PC-9 (cell line): Measurements from ENCODE around the gene WNT3.

ENCODE experiments used
- EZH2 ChIP-seq: fragments of 200-600 bp; sonication (generic); IDR thresholded peaks from 2 replicates; pipeline ENCODE4 v1.8.0; 2017; ENCODE audit warnings: antibody characterized with exemption, low read depth
- TF ChIP-seq, protein P1 (sequence below): fragments of 200-600 bp; sonication (generic); conservative IDR thresholded peaks from 2 replicates; pipeline ENCODE4 v1.6.1; 2017; ENCODE audit warnings: mixed run types, antibody characterized with exemption, mild to moderate bottlenecking, moderate library complexity

DNA sequence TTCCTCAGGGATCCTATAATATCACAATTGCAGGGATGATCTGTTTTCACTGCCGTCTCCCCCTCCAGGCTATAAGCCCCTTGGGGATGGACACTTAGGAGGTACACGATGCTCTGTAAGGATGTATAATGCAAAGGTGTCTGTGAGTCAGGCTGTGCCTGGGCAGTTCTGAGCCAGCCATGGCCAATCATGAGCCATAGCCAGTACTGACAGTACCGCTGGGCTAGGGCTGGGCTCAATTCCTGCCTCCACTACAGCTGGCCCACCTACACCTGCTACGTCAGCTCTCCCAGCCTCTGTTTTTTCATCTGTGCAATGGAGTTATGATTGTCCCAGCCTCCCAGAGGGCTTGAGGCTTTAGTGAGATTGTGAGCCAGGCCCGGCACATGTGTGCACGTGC, 30.0 kb upstream of the WNT3 start:
- TF ChIP-seq, protein P1, sequence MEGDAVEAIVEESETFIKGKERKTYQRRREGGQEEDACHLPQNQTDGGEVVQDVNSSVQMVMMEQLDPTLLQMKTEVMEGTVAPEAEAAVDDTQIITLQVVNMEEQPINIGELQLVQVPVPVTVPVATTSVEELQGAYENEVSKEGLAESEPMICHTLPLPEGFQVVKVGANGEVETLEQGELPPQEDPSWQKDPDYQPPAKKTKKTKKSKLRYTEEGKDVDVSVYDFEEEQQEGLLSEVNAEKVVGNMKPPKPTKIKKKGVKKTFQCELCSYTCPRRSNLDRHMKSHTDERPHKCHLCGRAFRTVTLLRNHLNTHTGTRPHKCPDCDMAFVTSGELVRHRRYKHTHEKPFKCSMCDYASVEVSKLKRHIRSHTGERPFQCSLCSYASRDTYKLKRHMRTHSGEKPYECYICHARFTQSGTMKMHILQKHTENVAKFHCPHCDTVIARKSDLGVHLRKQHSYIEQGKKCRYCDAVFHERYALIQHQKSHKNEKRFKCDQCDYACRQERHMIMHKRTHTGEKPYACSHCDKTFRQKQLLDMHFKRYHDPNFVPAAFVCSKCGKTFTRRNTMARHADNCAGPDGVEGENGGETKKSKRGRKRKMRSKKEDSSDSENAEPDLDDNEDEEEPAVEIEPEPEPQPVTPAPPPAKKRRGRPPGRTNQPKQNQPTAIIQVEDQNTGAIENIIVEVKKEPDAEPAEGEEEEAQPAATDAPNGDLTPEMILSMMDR: no peak
- no peak for TF ChIP-seq EZH2
